Neutrophil (primary cell): ENCODE data around the gene XDH.

Source experiments
- H3K27ac ChIP-seq: fragments of 200-600 bp; sonication (generic); 2 replicates; pipeline ENCODE4 v1.5.1; 2016; ENCODE audit warnings: mild to moderate bottlenecking, moderate library complexity
- H3K27me3 ChIP-seq: fragments of 200-600 bp; sonication (generic); 2 replicates; pipeline ENCODE4 v1.6.0; 2016; ENCODE audit warnings: mild to moderate bottlenecking
- H3K36me3 ChIP-seq: fragments of 200-600 bp; sonication (generic); 2 replicates; pipeline ENCODE4 v1.5.1; 2017
- H3K4me1 ChIP-seq, 2 experiments: fragments of 200-600 bp in 1 of 2; sonication (generic) in 1 of 2; 1 replicate in 1 of 2; 2 replicates in 1 of 2; pipeline versions ENCODE4 v1.5.1 to v1.6.1; 2013 to 2016; ENCODE audit warnings: low read depth in 1 of 2, low read length in 1 of 2, mild to moderate bottlenecking in 1 of 2, moderate library complexity in 1 of 2; ENCODE audit not compliant: control insufficient read depth in 1 of 2, insufficient read depth in 1 of 2
- H3K4me3 ChIP-seq, 2 experiments: fragments of 200-600 bp in 1 of 2; sonication (generic) in 1 of 2; 1 replicate in 1 of 2; 2 replicates in 1 of 2; pipeline ENCODE4 v1.5.1; 2013 to 2016; ENCODE audit warnings: low read depth in 1 of 2, low read length in 1 of 2, mild to moderate bottlenecking in 1 of 2, moderate library complexity in 1 of 2
- H3K9me3 ChIP-seq: fragments of 200-600 bp; sonication (generic); 2 replicates; pipeline ENCODE4 v1.5.1; 2016
- TF ChIP-seq, protein P1 (sequence below): fragments of 200-600 bp; sonication (generic); IDR thresholded peaks from 2 replicates; pipeline ENCODE4 v1.5.1; 2016; ENCODE audit warnings: antibody characterized with exemption

Gene XDH

DNA sequence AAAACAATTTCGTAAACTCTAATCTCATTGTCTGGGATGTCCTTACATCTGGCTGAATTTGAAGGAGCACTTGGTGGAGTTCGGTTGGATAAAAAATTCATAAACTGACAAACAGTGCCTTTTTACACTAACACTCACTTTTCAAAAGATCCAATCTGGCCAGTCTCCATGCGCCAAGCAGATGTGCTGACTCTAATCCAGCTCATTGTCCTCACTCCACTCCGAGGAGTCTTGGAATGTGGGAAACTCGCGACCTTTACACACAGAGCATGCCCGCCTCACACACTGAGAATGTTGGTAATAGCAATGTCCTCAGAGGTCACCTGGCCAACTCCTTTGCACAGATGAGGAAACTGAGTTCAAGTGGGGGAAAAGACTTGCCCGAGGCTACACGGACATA lies 66.8 kb downstream of the XDH start:
- H3K4me1 ChIP-seq: no peaks in the 10 kb centered on the region
- no peaks in the 10 kb centered on the region for H3K27me3 ChIP-seq
- no peaks in the 10 kb centered on the region for H3K36me3 ChIP-seq
- H3K4me3 ChIP-seq: no peak overlapping the region
- no peaks in the 10 kb centered on the region for H3K9me3 ChIP-seq
- TF ChIP-seq, protein P1, sequence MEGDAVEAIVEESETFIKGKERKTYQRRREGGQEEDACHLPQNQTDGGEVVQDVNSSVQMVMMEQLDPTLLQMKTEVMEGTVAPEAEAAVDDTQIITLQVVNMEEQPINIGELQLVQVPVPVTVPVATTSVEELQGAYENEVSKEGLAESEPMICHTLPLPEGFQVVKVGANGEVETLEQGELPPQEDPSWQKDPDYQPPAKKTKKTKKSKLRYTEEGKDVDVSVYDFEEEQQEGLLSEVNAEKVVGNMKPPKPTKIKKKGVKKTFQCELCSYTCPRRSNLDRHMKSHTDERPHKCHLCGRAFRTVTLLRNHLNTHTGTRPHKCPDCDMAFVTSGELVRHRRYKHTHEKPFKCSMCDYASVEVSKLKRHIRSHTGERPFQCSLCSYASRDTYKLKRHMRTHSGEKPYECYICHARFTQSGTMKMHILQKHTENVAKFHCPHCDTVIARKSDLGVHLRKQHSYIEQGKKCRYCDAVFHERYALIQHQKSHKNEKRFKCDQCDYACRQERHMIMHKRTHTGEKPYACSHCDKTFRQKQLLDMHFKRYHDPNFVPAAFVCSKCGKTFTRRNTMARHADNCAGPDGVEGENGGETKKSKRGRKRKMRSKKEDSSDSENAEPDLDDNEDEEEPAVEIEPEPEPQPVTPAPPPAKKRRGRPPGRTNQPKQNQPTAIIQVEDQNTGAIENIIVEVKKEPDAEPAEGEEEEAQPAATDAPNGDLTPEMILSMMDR: no peak
- H3K27ac ChIP-seq: no peak overlapping the region

GRCh38 chr2:31347319-31347718 lies 67.2 kb downstream of the XDH start:
- H3K4me1 ChIP-seq: no peaks in the 10 kb centered on the region

GRCh38 chr2:31344447-31344846 lies 70.1 kb downstream of the XDH start:
- Histone ChIP-seq H3K9me3 (no peaks in the 10 kb centered on the region), H3K27me3 (no peaks in the 10 kb centered on the region), H3K4me3 (no peak overlapping the region), H3K36me3 (no peaks in the 10 kb centered on the region), H3K4me1 (no peaks in the 10 kb centered on the region), H3K27ac (no peak overlapping the region)
- TF ChIP-seq, protein P1: no peak

More at GRCh38 chr2:31347319-31347718, 67.2 kb downstream of the XDH start:
- Histone ChIP-seq H3K4me3 (no peak overlapping the region), H3K36me3 (no peaks in the 10 kb centered on the region), H3K27me3 (no peaks in the 10 kb centered on the region), H3K27ac (no peak overlapping the region), H3K9me3 (no peaks in the 10 kb centered on the region)
- TF ChIP-seq, protein P1: no peak

- Histone ChIP-seq H3K4me3 (no peak overlapping the region), H3K27ac (no peak overlapping the region), H3K27me3 (no peaks in the 10 kb centered on the region), H3K9me3 (no peaks in the 10 kb centered on the region), H3K36me3 (no peaks in the 10 kb centered on the region), H3K4me1 (peaks cover 2% of the 10 kb centered on the region in 2 experiments)
- TF ChIP-seq, protein P1: no peak
Observed at GRCh38 chr2:31341351-31341750, 73.2 kb downstream of the XDH start.

DNA sequence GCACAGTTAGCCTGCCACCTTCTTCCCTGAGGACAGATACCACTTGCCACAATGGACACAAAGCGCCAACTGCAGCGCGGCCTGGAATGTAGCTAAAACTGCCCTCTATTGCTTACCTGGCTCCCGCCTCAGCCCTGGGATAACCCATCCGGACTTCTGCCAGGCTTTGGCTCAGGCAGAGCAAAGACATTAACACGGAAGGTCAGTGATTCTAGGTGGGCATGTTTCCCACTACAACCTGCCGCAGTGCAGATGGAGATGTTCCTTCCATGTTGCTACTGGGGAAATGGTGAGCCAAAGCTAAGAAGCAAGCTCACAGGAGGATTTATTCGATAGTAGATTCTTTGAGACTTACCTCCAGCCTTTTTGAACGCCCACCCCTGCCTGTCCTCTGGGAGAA lies 74.8 kb downstream of the XDH start:
- Histone ChIP-seq H3K4me3 (no peak overlapping the region), H3K27me3 (no peaks in the 10 kb centered on the region), H3K36me3 (no peaks in the 10 kb centered on the region), H3K27ac (no peak overlapping the region), H3K9me3 (no peaks in the 10 kb centered on the region), H3K4me1 (peaks cover 8 to 11% of the 10 kb centered on the region in 2 experiments)
- TF ChIP-seq, protein P1: no peak

DNA sequence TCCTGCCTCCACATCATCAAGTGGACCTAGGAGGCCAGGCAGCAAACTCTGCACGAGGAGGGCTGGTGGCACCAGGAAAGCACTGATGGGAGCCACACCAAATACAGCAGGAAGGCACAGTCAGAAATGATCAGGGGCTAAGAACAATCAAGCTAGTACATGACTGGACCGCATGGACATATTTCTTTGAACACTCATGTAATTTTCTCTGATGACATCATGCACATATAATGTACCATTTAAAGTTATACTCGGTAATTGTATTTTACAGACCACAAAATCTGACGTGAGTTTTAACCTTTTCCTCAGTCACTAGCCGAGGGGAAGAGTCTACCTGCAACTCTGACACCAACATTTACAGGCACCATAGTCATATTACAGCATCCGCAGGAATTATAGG lies 76.7 kb downstream of the XDH start:
- no peak overlapping the region for H3K27ac ChIP-seq
- TF ChIP-seq, protein P1: no peak
- H3K4me3 ChIP-seq: no peak overlapping the region
- H3K36me3 ChIP-seq: no peaks in the 10 kb centered on the region
- no peaks in the 10 kb centered on the region for H3K27me3 ChIP-seq
- no peaks in the 10 kb centered on the region for H3K9me3 ChIP-seq
- peaks cover 8 to 11% of the 10 kb centered on the region in 2 experiments for H3K4me1 ChIP-seq
